HepG2 (cell line): ENCODE results near the gene CD40. TPM values are rescaled to one million over a fixed set of nuclear protein-coding genes. Genes with fewer than 3 reads are reported as not detected.
A peak's percentile ranks its signal among the peaks of the same experiment; 100 is the strongest.

Experiments used
- ATAC-seq: fragments of 200-7000 bp; cut with Tn5 transposase; 3 replicates; pipeline ENCODE4 v1.9.1; 2020; ENCODE audit warnings: mild to moderate bottlenecking, moderate library complexity
- BruUV-seq: library from RNA; stranded (reverse); fragments of 400-500 nt; replicated peaks from 2 replicates; lab custom pipeline; 2021; lab: Mats Ljungman, UMichigan
- CTCF ChIA-PET: fragments of 300-600 bp; formaldehyde crosslinking; extraction: SDS; loops from one replicate; lab custom pipeline; 2021; ENCODE audit warnings: low total read pairs, inconsistent platforms, low intra/inter-chr PET ratio; lab: Yijun Ruan, JAX
- POLR2A ChIA-PET: fragments of 350-600 bp; sonication (Branson Sonifier 250); formaldehyde crosslinking; loops from one replicate; lab custom pipeline; 2020; ENCODE audit warnings: antibody characterized with exemption, inconsistent platforms; lab: Yijun Ruan, JAX
- DNase-seq: peaks from one replicate; pipeline ENCODE4 v3.0.0-alpha.2; 2015; ENCODE audit warnings: low spot score
- FAIRE-seq: peaks from 3 replicates; lab custom pipeline; 2011; peaks lifted over from hg19 to GRCh38; lab: Jason Lieb, UNC
- H2AFZ ChIP-seq: one replicate; pipeline ENCODE4 v1.6.1; 2011; ENCODE audit warnings: low read length, inconsistent platforms
- H3K27ac ChIP-seq: fragments of 300-600 bp; 3 replicates; pipeline ENCODE4 v1.8.0; 2011; ENCODE audit warnings: mixed run types, mild to moderate bottlenecking, mixed read lengths, low read length, inconsistent platforms; ENCODE audit not compliant: insufficient read depth; ENCODE audit errors: extremely low read length
- H3K27me3 ChIP-seq, 2 experiments: fragments of 200-600 bp in 1 of 2; 2 replicates in 1 of 2; 3 replicates in 1 of 2; pipeline versions ENCODE4 v1.6.0 to v1.8.0; 2011; ENCODE audit warnings: low read length in 2 of 2, mild to moderate bottlenecking in 2 of 2, moderate library complexity in 2 of 2, inconsistent platforms in 1 of 2; ENCODE audit not compliant: insufficient read depth in 2 of 2, control insufficient read depth in 1 of 2
- H3K36me3 ChIP-seq, 2 experiments: fragments of 200-600 bp in 1 of 2; replicated peaks in 1 of 2; 2 replicates in 1 of 2; 3 replicates in 1 of 2; pipeline versions ENCODE4 v1.5.1 to v1.8.0; 2011; ENCODE audit warnings: low read length in 2 of 2, inconsistent platforms in 1 of 2; ENCODE audit not compliant: insufficient read depth in 2 of 2, control insufficient read depth in 1 of 2
- H3K4me1 ChIP-seq: 2 replicates; pipeline ENCODE4 v1.5.1; 2012; ENCODE audit warnings: low read length, inconsistent platforms; ENCODE audit not compliant: insufficient read depth
- H3K4me2 ChIP-seq: 2 replicates; pipeline ENCODE4 v1.6.0; 2011; ENCODE audit warnings: low read depth, low read length, inconsistent platforms
- H3K4me3 ChIP-seq, 3 experiments: fragments of 200-600 bp in 1 of 3; sonication (generic), shearing (Covaris generic) in 1 of 3; replicated peaks in 1 of 3; 2 replicates each; pipeline ENCODE4 v1.5.1; 2011 to 2016; ENCODE audit warnings: low read length in 3 of 3, inconsistent platforms in 2 of 3, low read depth in 2 of 3, mild to moderate bottlenecking in 2 of 3, control low read depth in 1 of 3, mixed read lengths in 1 of 3; ENCODE audit not compliant: insufficient read depth in 1 of 3
- H3K79me2 ChIP-seq: one replicate; pipeline ENCODE4 v1.6.1; 2011; ENCODE audit warnings: low read length, inconsistent platforms; ENCODE audit not compliant: insufficient read depth
- H3K9ac ChIP-seq: 2 replicates; pipeline ENCODE4 v1.6.0; 2011; ENCODE audit warnings: mild to moderate bottlenecking, low read depth, low read length, inconsistent platforms; ENCODE audit not compliant: insufficient read depth
- H3K9me3 ChIP-seq: 2 replicates; pipeline ENCODE4 v1.5.1; 2012; ENCODE audit warnings: mild to moderate bottlenecking, low read length
- H4K20me1 ChIP-seq: 2 replicates; pipeline ENCODE4 v1.6.0; 2011; ENCODE audit warnings: inconsistent platforms, mild to moderate bottlenecking, low read length, moderate library complexity; ENCODE audit not compliant: insufficient read depth
- FLYWCH1 ChIP-seq: sonication (generic); formaldehyde crosslinking; IDR thresholded peaks from 2 replicates; pipeline ENCODE4 v1.8.1; 2023; ENCODE audit warnings: mild to moderate bottlenecking, missing genetic modification reagents
- MLLT10 ChIP-seq: sonication (generic); formaldehyde crosslinking; IDR thresholded peaks from 2 replicates; pipeline ENCODE4 v1.4.0; 2020; ENCODE audit warnings: missing genetic modification reagents
- NFE2L1 ChIP-seq: sonication (generic); formaldehyde crosslinking; IDR thresholded peaks from 2 replicates; pipeline ENCODE4 v1.4.0; 2020; ENCODE audit warnings: missing genetic modification reagents, mild to moderate bottlenecking, borderline replicate concordance
- SAP130 ChIP-seq: IDR thresholded peaks from 2 replicates; pipeline ENCODE4 v1.6.1; 2016; ENCODE audit warnings: low read depth
- ZNF207 ChIP-seq: fragments of 450-650 bp; IDR thresholded peaks from 2 replicates; pipeline ENCODE4 v1.6.1; 2016; ENCODE audit warnings: antibody characterized with exemption, borderline replicate concordance
- ZNF256 ChIP-seq: sonication (generic); formaldehyde crosslinking; conservative IDR thresholded peaks from 2 replicates; pipeline ENCODE4 v1.4.0; 2020; ENCODE audit warnings: missing genetic modification reagents
- ZNF747 ChIP-seq: sonication (generic); formaldehyde crosslinking; IDR thresholded peaks from 2 replicates; pipeline ENCODE4 v1.8.1; 2023; ENCODE audit warnings: missing genetic modification reagents, mild to moderate bottlenecking, borderline replicate concordance
- ZNF777 ChIP-seq: sonication (generic); formaldehyde crosslinking; IDR thresholded peaks from 2 replicates; pipeline ENCODE4 v1.4.0; 2020; ENCODE audit warnings: missing genetic modification reagents
- ZNF780A ChIP-seq: sonication (generic); formaldehyde crosslinking; IDR thresholded peaks from 2 replicates; pipeline ENCODE4 v1.8.0; 2022; ENCODE audit warnings: mild to moderate bottlenecking, missing genetic modification reagents, moderate library complexity
- WGBS: methylation state at CpG from one replicate; pipeline ENCODE4 v1.1.6; 2017; ENCODE audit warnings: low lambda C conversion rate; 5-methylcytosine and 5-hydroxymethylcytosine counted together
- in situ Hi-C: cut with HindIII; loops from 2 replicates; pipeline ENCODE4 v1.10.0; 2017; ENCODE audit warnings: low pct_unique_long_range_greater_than_20kb; ENCODE audit not compliant: extremely low pct_ligation_motif_present
- intact Hi-C: fragments of 100-400 bp; cut with micrococcal nuclease; formaldehyde crosslinking; loops from one replicate; pipeline ENCODE4 v1.10.0; 2022; ENCODE audit not compliant: unreplicated experiment
- polyA plus RNA-seq, 8 experiments: library from polyadenylated mRNA; depleted of rRNA in 3 of 8; stranded (reverse) in 7 of 8; unstranded in 1 of 8; fragments of >200 nt; fragmentation: Illumina TruSeq in 4 of 8; extraction: Trizol in 4 of 8; gene quantifications; 2 replicates each; pipeline versions ENCODE4 v1.2.1 to v1.2.3, GENCODE V29; 2011 to 2016; ENCODE audit warnings: low read depth in 4 of 8, missing spikeins in 1 of 8, mixed read lengths in 1 of 8; ENCODE audit not compliant: insufficient read depth in 1 of 8
- total RNA-seq, 5 experiments: library from RNA; depleted of rRNA; stranded (reverse); fragments of >200 nt; fragmentation: Illumina TruSeq; extraction: Trizol; gene quantifications; 2 replicates each; pipeline ENCODE4 v1.2.3, GENCODE V29; 2016; ENCODE audit warnings: low read depth in 1 of 5
- TF ChIP-seq, protein P1 (sequence below): sonication (generic); formaldehyde crosslinking; IDR thresholded peaks from 2 replicates; pipeline ENCODE4 v1.8.0; 2022; ENCODE audit warnings: low read depth, missing genetic modification reagents
- TF ChIP-seq, protein P2 (sequence below): sonication (generic); formaldehyde crosslinking; IDR thresholded peaks from 2 replicates; pipeline ENCODE4 v1.4.0; 2020; ENCODE audit warnings: missing genetic modification reagents, borderline replicate concordance
- TF ChIP-seq, protein P3 (sequence below): sonication (generic); formaldehyde crosslinking; IDR thresholded peaks from 2 replicates; pipeline ENCODE4 v1.4.0; 2020; ENCODE audit warnings: mild to moderate bottlenecking, missing genetic modification reagents

CD40 gene
- total and polyA plus RNA-seq, 2 of the 13 experiments (the other 11 are each of a cell fraction or from before 2014, with no cell fraction given) = 4.6 to 13.4 TPM

DNA sequence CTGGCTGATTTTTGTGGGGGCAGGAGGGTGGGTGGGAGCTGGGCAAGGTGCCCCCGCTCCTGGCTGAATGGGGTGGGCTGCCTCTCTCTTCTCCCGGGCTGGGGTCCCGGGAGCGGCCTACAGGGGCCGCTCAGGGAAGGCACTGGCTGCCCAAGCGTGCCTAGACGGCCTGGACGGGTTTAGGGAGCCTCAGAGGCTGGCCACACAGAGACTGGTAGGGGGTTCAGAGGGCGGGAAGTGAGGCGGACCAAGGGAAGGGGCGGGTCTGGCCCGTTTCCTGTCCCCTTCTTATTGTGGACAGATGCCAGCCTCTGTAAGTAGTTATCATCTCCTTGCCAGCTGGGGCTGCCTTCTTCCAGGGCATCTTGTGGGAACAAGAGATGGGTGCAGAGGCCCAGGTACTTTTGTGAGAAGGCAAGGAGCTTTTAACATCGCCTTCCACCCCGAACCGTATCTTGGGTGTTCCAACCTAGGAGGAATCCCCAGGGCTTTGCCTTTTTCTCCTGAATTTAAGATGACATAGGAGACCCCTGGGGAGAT is 437 bp downstream of the CD40 start:
- CTCF ChIA-PET = no interaction called here
- POLR2A ChIA-PET = interaction anchor here (0.8 kb wide), 1 partner anchor 245 kb away, joined by 3 read pairs; no protein-coding TSS in a partner anchor
- H3K27me3 ChIP-seq = peaks cover 0 to 41% of the 10 kb centered on the region in 2 experiments; a peak in 3 of 5 replicates
- ATAC-seq = peak; percentile 72
- in situ Hi-C loops (no loop called here), intact Hi-C loops (no loop called here)
- 43% methylated on average over 13 of the region's 15 CpGs for WGBS
- H3K4me3 ChIP-seq = peak overlapping the region; percentile 42 to 65 (median 59); a peak in 5 of 6 replicates
- H3K36me3 ChIP-seq = no peaks in the 10 kb centered on the region
- H3K79me2 ChIP-seq = no peaks in the 10 kb centered on the region
- H3K27ac ChIP-seq = no peak overlapping the region
- H3K9ac ChIP-seq = peak overlapping the region; percentile 50
- peak overlapping the region; percentile 69 for H3K4me2 ChIP-seq
- no peak for FAIRE-seq
- no peaks in the 10 kb centered on the region for H4K20me1 ChIP-seq
- peaks cover 16% of the 10 kb centered on the region for H3K4me1 ChIP-seq
- DNase-seq = no peak
- H3K9me3 ChIP-seq = no peaks in the 10 kb centered on the region
- no peak overlapping the region for H2AFZ ChIP-seq
- no TSS peak for BruUV-seq
- TF ChIP-seq, protein P1, sequence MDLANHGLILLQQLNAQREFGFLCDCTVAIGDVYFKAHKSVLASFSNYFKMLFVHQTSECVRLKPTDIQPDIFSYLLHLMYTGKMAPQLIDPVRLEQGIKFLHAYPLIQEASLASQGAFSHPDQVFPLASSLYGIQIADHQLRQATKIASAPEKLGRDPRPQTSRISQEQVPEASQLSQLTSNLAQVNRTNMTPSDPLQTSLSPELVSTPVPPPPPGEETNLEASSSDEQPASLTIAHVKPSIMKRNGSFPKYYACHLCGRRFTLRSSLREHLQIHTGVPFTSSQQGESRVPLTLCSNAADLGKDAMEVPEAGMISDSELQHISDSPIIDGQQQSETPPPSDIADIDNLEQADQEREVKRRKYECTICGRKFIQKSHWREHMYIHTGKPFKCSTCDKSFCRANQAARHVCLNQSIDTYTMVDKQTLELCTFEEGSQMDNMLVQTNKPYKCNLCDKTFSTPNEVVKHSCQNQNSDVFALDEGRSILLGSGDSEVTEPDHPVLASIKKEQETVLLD (CRISPR knock-in tag) = no peak
- TF ChIP-seq, protein P2, sequence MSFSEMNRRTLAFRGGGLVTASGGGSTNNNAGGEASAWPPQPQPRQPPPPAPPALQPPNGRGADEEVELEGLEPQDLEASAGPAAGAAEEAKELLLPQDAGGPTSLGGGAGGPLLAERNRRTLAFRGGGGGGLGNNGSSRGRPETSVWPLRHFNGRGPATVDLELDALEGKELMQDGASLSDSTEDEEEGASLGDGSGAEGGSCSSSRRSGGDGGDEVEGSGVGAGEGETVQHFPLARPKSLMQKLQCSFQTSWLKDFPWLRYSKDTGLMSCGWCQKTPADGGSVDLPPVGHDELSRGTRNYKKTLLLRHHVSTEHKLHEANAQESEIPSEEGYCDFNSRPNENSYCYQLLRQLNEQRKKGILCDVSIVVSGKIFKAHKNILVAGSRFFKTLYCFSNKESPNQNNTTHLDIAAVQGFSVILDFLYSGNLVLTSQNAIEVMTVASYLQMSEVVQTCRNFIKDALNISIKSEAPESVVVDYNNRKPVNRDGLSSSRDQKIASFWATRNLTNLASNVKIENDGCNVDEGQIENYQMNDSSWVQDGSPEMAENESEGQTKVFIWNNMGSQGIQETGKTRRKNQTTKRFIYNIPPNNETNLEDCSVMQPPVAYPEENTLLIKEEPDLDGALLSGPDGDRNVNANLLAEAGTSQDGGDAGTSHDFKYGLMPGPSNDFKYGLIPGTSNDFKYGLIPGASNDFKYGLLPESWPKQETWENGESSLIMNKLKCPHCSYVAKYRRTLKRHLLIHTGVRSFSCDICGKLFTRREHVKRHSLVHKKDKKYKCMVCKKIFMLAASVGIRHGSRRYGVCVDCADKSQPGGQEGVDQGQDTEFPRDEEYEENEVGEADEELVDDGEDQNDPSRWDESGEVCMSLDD (CRISPR knock-in tag) = no peak
- TF ChIP-seq, protein P3, sequence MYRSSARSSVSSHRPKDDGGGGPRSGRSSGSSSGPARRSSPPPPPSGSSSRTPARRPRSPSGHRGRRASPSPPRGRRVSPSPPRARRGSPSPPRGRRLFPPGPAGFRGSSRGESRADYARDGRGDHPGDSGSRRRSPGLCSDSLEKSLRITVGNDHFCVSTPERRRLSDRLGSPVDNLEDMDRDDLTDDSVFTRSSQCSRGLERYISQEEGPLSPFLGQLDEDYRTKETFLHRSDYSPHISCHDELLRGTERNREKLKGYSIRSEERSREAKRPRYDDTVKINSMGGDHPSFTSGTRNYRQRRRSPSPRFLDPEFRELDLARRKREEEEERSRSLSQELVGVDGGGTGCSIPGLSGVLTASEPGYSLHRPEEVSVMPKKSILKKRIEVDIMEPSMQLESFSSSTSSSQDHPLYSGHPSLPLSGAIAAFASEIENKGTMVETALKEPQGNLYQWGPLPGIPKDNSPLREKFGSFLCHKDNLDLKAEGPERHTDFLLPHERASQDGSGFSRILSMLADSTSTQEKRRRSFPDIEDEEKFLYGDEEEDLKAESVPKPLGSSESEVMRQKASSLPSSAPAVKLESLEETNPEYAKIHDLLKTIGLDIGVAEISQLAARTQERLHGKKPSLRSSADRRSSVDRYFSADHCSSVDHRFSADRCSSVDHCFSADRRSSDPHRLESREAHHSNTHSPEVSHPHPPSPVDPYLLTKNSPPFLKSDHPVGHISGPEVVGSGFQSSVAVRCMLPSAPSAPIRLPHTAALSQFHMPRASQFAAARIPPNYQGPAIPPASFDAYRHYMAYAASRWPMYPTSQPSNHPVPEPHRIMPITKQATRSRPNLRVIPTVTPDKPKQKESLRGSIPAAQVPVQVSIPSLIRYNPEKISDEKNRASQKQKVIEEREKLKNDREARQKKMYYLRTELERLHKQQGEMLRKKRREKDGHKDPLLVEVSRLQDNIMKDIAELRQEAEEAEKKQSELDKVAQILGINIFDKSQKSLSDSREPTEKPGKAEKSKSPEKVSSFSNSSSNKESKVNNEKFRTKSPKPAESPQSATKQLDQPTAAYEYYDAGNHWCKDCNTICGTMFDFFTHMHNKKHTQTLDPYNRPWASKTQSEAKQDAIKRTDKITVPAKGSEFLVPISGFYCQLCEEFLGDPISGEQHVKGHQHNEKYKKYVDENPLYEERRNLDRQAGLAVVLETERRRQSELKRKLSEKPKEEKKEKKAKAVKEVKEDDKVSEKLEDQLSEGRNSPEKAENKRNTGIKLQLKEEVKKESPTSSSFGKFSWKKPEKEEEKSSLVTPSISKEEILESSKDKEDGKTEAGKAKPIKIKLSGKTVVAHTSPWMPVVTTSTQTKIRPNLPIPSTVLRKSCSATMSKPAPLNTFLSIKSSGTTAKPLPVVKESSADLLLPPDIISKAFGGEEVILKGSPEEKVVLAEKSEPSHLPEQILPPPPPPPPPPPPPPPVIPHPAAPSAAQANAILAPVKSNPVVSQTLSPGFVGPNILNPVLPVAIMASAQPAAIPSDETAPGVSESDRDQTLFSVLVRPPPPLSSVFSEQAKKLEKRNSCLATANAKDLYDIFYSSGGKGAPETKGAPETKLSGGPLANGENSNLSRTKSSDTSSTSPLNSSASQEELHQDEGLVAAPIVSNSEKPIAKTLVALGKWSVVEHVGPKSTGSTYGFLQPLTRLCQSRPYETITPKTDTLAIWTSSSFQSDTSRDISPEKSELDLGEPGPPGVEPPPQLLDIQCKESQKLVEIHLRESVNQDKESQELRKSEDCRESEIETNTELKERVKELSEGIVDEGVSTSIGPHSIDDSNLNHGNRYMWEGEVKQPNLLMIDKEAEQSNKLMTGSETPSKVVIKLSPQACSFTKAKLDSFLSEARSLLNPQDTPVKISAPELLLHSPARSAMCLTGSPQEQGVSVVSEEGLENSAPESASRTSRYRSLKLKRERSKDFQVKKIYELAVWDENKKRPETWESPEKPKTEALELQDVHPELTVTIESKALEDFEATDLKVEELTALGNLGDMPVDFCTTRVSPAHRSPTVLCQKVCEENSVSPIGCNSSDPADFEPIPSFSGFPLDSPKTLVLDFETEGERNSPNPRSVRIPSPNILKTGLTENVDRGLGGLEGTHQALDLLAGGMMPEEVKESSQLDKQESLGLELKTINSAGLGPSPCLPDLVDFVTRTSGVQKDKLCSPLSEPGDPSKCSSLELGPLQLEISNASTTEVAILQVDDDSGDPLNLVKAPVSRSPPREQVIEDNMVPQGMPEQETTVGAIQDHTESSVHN (CRISPR knock-in tag) = no peak
- TF ChIP-seq ZNF207 (no peak), FLYWCH1 (CRISPR knock-in tag) (no peak), NFE2L1 (no peak), ZNF780A (no peak), ZNF256 (CRISPR knock-in tag) (no peak), SAP130 (no peak), ZNF747 (CRISPR knock-in tag) (no peak), MLLT10 (CRISPR knock-in tag) (no peak), ZNF777 (CRISPR knock-in tag) (peak; percentile 49)
